DMS53 treated with DMSO at 0.1 percent for 48 hours (cell line): Measurements from ENCODE around the gene C14orf132.

Experiments used
- DNase-seq: peaks from one replicate; lab custom pipeline; 2025; ENCODE audit not compliant: unreplicated experiment; lab: John Stamatoyannopoulos, UW

C14orf132 gene

GRCh38 chr14:96082420-96083300, 43.5 kb downstream of the C14orf132 start:
- no peak for DNase-seq

DNA sequence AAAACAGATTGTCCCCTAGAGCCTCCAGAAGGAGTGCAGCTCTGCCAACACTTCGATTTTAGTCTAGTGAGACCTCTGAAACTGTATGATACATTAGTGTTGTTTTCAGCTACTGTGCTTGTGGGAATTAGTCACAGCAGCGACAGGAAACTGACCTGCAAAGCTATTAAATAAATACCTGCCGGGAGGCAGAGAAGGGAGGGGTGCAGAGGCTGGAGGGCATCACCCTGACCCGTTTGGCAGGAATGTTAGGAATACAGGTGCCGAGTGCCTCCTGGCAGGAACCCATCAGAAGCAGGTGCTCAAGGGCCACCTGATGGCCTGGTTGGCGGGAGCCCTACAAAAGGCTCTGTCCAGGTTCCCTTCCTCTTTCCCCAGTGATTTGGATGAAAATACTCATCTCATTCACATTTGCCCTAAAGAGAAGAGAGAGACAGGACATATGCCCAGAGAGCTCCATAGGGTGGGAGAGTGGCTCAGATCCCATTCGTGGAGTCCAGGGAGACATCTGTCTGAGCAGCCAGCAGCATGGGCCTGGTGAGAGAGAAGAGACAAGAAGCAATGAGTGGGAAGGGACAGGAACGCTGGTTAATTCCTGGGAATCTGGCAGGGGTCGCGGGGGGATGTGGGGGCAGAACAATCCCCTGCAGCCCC, 44.6 kb downstream of the C14orf132 start:
- DNase-seq = peak; percentile 94

- peak; percentile 73 for DNase-seq
Observed at GRCh38 chr14:96084796-96085195, 45.6 kb downstream of the C14orf132 start.

DNA sequence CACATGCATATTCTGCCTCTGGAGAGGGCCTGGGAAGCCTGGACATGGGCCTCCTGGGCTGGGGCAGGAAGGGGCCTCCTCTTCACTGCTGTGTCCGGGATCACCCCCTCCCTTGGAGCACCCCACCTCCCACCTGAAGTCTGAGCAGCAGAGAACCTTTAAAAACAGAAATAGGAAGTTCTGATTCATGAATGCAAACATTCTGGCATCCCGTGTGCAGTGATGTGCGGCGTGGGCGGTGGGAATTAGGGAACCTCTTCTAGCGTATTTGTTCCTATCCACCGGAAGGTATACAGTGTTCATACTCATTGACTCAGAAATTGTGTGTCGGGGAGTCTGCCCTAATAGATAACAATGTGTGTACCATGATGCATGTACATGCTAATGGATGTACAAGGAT, 46.2 kb downstream of the C14orf132 start:
- peak; percentile 16 for DNase-seq

- peak; percentile 63 for DNase-seq
Observed at GRCh38 chr14:96086032-96086431, 46.9 kb downstream of the C14orf132 start.

DNA sequence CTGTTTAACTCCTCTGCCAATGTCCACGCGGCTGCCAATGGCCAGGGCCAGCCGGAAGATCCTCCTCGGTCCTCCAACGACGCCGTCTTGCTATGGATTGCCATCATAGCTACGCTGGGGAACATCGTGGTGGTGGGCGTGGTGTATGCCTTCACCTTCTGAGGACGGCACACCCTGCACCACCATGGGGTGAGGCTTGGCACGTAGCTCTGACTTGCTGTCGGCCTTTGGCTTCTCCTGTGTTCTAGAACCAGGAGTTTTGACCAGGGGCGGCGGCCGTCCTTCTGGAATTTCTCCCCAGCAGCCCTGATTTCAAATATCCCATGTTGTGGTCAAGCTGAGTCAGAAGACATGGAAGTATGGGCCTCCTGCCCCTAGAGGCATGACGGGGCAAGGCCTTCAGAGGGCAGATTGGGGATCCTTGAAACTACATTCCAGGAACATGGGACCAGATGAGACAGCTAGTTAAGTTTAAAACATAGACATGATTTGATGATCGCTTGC, 47.5 kb downstream of the C14orf132 start:
- DNase-seq = no peak

GRCh38 chr14:96088074-96088473, 48.9 kb downstream of the C14orf132 start:
- no peak for DNase-seq

DNA sequence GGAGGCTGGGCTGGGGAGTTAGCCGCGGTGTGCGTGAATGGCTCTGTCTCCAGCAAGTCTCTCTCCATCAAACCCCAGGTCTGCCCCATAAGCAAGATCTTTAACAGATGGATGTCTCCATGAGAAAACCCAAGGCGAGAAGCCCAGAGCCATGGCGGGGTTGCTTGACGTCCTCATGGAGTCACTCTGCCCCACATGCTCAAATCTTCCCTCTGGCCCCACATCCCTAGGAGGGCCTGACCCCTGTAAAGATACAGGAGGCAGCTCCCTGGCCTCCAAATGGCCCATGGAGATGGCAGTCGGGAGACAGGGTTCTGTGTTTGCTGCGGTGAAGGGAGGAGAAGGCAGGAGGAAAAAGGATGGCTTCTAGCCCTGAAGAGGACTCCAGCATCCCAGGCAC, 49.3 kb downstream of the C14orf132 start:
- no peak for DNase-seq

DNA sequence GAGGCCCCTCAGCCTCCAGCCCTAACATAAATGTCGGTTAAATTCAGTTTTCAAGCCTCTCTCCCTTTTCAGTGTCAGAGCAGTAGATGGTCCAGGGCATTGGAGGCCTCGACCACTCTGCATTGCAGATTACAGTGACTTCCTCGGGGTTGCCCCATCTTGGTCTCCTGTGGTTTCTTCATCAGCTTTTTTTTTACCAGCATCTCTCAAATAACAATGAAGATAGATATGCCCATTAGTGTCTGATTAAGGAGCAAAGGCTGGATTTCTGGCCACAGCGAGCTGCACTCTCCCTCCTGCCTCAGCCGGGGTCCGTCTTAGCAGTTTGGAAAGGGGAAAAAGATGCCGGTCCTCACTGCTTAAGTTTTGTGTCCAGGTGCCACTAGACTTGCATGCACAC, 49.7 kb downstream of the C14orf132 start:
- DNase-seq = no peak

DNA sequence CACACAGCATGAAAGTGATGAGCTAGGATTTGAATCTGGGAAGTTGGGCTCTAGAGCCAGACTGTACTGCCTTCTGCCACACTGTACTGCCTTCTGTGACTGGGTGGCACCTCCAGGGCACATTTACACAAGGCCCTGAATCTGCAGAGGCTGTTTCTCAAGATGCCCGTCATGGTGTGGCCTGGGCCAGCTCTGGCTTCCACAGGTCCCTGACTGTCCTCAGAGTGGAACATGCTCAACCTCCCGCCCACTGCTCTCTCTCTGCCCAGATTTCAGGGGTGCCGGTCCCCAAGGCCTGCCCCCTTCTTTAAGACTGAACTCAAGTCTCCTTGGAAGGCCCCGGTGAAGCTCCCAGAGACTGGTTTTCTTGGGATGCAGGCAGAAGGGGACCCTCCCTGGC, 50.2 kb downstream of the C14orf132 start:
- no peak for DNase-seq

DNA sequence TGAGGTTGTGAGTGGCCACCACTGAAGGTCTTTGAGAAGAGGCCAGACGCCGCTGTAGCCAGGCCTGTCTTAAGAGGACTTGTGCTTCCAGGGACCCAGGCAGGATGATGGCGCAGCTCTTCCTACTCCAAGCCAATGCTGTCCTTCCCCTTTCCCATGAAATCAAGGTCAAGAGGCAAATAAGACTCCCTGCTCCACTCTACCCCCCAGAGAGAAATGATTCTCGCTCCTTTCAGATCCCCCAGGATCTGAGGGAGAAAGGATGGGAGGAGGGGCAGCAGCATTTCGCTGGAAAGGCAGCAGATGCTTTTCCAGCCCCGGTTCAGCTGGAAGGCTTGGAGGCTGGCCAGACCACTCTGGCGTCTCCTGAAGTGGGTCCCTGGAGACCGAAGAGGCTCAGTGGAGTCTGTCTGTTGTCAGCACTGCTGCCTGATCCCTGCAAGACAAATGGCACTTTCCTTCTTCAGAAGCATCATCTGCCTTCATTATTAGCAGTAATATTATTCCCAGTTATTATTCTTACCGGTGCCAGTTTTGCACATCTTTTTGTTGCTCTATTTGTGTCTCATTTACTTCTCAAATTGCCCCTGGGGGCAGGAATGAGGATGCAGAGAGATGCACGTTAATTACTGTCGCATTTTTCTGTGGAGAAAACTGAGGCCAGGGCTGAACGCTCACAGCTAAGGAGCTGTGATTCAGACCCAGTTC, 51.4 kb downstream of the C14orf132 start:
- DNase-seq = peak; percentile 58

DNA sequence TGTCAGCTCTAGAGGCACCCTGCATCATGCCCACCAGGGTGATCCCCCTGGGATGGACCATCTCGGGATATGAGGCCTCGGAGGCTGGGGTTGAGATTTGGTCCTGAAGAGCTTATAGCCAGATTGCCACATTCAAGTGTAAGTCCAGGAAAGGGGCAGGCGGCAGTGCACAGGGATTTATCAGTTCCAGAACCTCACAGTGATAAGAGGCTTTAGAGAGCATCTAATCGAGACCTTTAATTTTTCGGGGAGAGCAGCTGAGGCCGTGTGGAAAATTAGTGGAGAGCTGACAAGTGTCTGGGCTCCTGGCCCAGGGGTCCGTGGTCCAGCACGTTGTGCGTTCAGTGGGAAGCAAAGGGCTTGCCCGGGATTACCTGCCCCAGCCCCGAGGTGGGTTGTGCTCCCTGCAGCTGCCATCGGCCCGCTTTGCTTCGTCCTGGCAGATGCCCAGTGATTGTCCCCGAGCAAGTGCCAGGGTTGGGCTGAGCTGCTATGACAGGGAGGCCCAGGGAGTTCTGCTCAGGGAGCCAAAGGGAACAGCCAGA, 52.1 kb downstream of the C14orf132 start:
- DNase-seq = no peak

DNA sequence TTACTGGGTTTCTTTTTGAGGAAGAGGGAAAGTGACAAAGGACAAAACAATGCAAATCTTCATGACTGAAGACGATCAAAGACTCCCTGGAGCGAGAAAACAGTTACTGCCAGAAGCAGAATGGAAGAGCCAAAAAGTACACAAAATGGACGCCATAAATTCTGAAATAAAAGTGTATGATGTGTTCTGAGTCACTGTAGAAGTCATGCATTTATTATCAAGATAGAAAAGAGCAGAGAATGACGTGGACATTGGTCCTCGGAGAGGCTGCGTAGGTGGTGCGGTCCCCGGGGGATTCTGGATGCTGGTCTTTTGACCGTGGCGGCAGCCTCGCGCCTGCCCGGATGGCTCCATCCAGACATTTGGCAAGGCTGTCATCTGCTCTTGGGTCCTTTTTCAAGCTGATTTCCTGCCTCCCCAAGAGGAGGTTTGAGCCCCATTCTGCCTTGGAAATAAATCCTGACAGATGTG, 52.8 kb downstream of the C14orf132 start:
- no peak for DNase-seq

- peak; percentile 4 for DNase-seq
Observed at GRCh38 chr14:96092936-96093335, 53.8 kb downstream of the C14orf132 start.

- DNase-seq = no peak
Observed at GRCh38 chr14:96094211-96094610, 55.0 kb downstream of the C14orf132 start.

DNA sequence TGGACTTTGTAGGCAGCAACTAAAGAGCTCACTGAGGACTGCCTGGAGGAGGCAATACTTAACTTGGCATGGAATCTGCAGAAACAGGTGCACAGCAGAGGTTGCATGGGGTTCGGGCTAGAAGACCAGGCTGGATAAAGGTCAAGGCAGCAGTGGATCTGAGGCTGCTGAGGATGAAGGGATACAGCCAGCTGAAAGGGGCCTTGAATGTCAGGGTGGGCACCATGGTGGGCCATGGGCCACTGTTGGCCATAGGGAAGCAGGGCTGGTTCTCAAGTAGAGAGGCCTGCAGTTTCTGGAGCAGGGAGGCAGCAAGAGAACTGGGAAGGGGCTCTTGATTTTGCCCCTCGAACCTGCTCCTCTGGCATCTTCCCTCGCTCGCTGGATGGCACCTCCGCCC, 55.5 kb downstream of the C14orf132 start:
- no peak for DNase-seq

GRCh38 chr14:96095058-96095457, 55.9 kb downstream of the C14orf132 start:
- no peak for DNase-seq

- DNase-seq = peak; percentile 89
Observed at GRCh38 chr14:96095581-96096476, 56.7 kb downstream of the C14orf132 start.

GRCh38 chr14:96096639-96097610, 57.8 kb downstream of the C14orf132 start:
- DNase-seq = no peak
